ENCODE data around the gene IFNE.

- TF ChIP-seq CTCF (IDR thresholded peaks at IDR 0.05), result no peak
- no peak for TF ChIP-seq POLR2A (IDR thresholded peaks at IDR 0.05)
Measured at GRCh38 chr9:21470126-21470525, 12.0 kb downstream of the IFNE start.

Data from Peyer's patch (tissue), 4 donors.